GM18870 (cell line): ENCODE results near the gene EDNRB.
"Not testable (repeated sequence)": the region's sequence is repeated elsewhere in the genome, so short reads cannot be mapped to it uniquely, and the experiment has no call there.

ENCODE experiments used
- ATAC-seq: cut with Tn5 transposase; IDR thresholded peaks from one replicate; pipeline ENCODE4 v1.9.1; 2021; ENCODE audit warnings: moderate library complexity; ENCODE audit not compliant: unreplicated experiment

The EDNRB gene

DNA sequence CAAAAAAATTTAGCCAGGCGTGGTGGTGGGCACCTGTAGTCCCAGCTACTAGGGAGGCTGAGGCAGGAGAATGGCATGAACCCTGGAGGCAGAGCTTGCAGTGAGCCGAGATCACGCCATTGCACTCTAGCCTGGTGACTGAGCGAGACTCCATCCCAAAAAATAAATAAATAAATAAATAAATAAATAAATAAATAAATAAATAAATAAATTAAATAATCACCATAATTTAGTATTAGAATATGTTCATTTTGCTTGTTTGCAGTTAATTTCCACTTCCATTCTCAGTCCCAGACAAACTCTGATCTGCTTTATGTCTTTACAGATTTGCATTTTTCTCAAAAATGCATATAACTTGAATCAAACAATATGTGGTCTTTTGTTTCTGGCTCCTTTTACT, 70.6 kb downstream of the EDNRB start:
- not testable (repeated sequence) for ATAC-seq

DNA sequence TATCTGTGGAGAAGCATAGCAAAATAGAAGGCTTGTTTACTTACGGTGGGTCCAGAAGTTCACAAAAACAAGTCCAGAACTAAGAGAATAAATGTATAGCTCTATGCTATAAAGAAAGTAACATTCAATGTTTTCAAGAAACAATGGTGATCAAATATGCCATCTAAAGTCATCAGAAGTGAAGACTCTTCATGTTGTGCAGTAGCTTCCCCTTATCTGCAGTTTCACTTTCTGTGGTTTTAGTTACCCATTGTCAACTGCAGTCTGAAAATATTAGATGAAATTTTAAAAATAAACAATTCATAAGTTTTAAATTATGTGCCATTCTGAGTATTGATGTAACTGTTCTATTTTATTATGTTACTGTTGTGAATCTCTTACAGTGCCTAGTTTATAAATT, 72.5 kb downstream of the EDNRB start:
- ATAC-seq = peak; percentile 82
